GM19023 (cell line): ENCODE results near the gene GBX1.

Experiments
- ATAC-seq: cut with Tn5 transposase; IDR thresholded peaks from one replicate; pipeline ENCODE4 v1.9.1; 2021; ENCODE audit warnings: mild to moderate bottlenecking, moderate library complexity; ENCODE audit not compliant: unreplicated experiment

Gene GBX1

GRCh38 chr7:151167197-151167961 lies at the start of gene GBX1:
Gene GBX1 (minus strand): TSS chr7:151167694. CDS start chr7:151167548, 146 bp downstream.
- no peak for ATAC-seq

- ATAC-seq = no peak
Measured at GRCh38 chr7:151215396-151215795, 47.9 kb upstream of the GBX1 start.

- ATAC-seq = no peak
Measured at GRCh38 chr7:151213826-151214225, 46.3 kb upstream of the GBX1 start.

- no peak for ATAC-seq
Measured at GRCh38 chr7:151212626-151213025, 45.1 kb upstream of the GBX1 start.

GRCh38 chr7:151211155-151211772 lies 43.8 kb upstream of the GBX1 start:
- ATAC-seq = no peak

DNA sequence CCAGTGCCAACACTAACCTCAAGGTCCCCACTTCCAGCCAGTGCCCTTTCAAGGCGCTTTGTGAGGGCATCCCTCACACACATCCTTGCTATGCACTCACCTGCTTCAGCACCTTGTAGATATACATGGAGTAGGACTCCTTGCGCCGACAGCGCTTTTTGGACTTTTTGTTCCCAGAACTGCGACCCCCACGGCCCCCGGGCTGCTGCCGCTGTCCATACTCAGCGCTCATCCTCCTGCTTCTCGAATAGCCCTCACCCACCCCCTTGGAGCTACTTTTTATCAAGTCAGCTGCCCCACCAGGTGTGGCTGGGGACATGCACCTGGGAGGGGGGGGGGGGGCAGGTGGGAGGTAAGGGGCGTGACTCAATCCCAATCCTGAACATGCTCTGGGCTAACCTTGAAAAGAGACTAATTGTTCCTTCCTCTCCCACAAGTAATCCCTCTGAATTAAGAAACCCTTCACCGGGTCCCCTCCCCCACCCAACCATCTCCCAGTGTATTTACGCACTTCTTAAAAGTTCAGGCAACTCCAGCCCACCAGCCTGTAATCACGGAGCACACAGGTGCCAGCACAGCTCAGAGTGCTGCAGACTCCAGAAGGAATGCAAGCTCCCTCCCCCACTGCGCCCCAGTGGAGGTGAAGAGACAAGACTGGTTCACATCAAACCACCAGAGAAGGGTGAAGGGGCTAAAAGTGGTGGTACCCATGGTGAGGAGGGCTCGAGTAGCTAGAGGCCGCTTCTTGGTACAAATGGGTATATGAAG lies 42.8 kb upstream of the GBX1 start, which contains the start of gene H2BK1:
Gene H2BK1 (minus strand): TSS at position 402 of the 768 bp plus-strand sequence. CDS start 170 bp downstream, at position 232.
- ATAC-seq = no peak

DNA sequence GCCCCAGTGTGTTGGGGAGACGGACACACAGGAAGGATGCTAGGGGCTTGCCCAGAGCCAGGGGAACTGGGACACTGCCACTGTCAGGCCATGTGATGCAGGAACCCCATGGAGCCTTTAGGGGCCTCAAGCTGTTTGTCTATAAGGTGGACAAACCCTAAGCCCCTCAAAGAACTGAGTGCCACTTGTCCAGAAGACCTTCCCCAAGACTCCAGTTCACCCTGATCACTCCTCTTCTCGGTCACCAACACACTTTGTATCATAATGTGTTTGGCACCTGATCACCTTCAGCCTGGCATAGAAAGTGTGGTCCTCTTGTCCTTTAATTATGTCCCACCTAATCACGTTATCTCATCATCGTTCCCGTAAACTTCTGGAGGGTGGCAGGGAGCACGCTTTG lies 42.1 kb upstream of the GBX1 start:
- ATAC-seq = no peak

DNA sequence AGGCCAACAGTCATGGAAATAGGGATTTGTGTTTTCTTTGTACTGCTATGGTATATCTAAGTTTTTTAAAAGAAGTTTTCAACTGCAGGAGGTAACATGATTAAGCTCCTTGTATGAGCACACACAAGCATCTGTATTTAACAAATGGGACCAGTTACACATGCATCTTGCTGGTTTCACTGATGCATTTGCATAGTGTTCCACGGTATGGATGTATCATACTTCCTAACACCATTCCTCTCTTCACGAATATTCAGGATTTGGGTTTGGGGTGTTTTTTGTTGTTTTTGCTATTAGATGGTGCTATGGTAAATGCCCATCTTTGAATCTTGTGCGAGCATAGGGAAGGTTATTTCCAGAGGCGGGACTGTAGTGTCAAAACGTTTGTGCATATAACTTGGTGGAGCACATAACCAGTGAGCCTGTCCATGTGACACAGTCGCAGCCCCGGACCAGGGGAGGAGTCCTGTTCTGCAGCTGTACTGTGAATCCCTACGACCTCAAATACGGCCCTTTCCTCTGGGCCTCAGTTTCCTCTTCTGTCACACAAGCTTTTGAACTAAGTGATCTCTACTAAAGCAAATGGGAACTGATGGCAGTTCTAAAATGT lies 40.9 kb upstream of the GBX1 start:
- ATAC-seq = no peak

- no peak for ATAC-seq
Measured at GRCh38 chr7:151207804-151208203, 40.3 kb upstream of the GBX1 start.

GRCh38 chr7:151207315-151207714 lies 39.8 kb upstream of the GBX1 start:
- no peak for ATAC-seq

- ATAC-seq = no peak
Measured at GRCh38 chr7:151206914-151207313, 39.4 kb upstream of the GBX1 start.

GRCh38 chr7:151205730-151206129 lies 38.2 kb upstream of the GBX1 start:
- ATAC-seq = no peak

DNA sequence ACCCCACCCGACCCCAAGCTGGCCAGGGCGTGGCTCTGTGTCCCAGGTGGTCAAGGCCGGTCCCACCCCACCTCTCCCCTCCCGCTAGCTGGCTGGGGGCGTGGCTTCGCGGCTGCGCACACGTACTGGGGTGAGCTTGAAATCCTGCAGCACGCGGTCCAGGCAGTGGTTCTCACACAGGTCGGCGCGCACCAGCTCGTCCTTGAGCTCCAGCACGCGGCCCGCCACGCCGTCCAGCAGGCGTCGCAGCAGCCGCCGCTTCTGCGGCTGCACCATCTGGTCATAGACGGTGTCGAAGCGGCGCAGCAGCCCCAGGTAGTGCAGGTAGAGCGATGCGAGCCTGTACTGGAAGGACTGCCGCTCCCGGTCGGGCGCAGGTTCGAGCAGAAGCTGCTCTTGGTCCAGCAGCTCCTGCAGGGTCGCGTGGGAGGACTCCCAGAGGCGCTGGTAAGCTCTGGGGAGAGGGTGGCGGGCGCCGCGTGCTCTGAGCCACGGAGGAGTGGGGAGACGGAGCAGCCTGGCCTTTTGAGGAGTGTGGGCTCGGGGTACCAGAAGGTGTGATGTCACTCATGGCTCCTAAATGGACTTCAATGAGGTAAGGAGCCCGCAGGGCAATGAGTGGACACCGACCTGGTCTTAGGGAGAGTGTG lies 37.0 kb upstream of the GBX1 start:
- no peak for ATAC-seq

GRCh38 chr7:151202836-151203235 lies 35.3 kb upstream of the GBX1 start:
- ATAC-seq = no peak

DNA sequence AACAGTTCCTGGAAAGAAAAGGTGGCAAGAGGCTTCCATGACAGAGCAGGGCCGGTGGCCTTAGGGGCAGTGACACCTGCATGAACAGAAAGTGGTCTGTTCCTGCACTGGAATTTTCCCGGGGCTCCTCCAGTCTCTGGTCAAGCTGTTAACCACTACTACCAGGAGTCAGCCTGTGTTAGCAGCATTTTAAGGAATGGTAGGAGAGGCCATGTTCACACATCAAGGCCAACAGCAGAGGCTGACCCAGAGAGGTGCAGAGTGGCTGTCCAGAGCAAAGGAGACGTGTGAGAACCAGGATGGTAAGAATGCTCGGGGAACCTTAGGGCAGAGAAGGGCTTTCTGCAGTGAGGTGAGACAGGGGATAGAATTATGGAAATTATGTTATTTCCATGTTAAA lies 34.3 kb upstream of the GBX1 start:
- ATAC-seq = no peak

DNA sequence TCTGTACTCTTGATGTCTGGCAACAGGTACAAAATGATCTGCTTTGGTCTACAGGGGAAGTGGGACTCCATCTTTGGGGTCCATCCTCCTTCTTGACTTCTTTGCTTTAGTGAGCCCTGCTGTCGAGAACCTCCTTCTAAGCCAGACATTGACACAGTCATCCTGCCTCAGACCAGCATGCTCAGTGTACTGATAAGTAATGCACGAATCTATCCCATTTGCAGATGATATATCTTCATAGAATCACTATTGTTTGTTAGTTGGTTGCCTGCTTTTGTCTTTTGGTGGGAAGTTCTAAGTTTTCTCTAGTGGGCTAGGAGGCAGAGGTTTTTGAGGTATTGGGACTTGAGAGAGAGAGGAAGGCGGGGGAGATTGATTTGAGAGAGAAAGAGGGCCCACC lies 33.9 kb upstream of the GBX1 start:
- ATAC-seq = no peak

DNA sequence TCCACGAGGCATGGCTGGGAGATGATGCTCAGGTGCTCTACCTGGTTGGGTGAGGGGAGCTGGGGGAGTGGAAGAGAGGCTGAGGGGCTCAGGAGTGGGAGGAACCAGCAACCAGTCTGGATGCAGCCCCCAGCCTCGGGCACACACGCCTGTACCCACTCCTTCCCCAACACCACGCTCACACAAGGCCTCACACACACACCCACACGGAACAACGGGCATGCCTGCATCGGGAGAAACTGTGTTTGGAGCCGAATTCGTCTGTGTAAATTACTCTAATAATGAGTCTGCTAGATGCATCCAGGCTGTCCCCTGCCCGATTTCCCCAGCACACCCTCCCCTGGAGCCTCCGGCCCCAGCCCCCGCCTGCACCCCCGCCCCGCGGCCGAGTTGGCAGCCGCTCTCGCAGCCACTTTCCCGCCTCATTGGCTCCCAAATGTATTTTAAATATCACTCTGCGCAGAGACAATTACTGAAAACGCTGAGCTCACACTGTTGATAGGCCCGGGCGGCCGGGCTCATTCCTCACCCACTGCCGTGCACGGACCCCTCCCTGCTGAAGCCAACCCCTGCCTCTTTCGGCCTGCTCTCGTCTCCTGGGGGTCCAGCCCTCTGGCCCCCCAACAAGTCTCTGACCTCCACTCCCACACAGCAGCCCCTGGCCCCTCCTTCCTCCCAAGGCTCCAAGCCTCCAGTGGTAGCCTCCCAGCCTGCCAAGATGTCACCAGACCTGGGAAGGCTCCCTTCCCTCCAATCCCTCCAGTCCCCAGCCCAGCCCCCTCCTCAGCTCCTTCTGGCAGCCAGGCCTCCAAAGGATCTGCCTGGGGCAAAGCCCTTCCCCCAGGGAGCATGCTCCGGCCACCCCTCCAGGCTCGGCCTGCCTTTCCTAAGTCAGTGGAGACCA lies 31.7 kb upstream of the GBX1 start:
- no peak for ATAC-seq

GRCh38 chr7:151197932-151198331 lies 30.4 kb upstream of the GBX1 start:
- ATAC-seq = no peak

DNA sequence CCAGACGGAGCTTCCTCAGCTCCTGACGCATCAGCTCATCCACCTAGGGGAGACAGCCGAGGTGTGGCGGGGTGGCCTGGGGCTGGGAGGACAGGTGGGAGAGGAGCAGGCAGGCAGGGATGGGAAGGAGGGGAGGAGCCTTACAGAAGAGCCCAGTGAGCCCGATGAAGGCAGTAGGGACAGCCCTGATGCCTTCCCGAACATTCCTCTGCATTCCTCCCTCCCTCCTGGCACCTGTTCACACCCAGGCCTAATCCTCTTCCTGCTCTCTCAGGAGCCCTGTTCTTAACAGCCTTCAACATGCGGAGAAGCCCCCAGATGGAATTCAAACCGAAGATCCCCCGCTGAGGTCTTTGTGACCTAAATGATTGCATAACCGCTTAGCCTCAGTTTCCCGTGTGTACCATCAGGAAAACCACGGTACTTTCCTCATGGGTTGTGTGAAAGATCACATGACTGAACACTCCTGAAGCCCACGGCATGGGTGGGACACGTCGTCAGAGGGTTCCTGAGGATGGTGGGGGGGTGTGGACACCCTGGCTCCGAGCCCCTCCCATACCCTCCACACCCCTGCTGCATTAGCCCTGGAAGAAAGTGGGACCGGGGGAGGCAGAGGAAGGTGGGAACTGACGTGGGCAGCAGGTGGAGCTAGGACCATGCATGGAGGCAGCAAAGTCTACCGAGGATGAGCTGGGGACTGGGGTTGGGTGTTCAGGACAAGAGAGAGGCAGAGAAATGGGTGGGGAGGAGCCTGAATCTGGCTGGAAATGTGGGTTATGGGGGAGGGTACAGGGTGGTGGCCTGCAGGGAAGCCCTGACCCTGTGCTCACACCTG lies 28.3 kb upstream of the GBX1 start:
- no peak for ATAC-seq
